IMR-90 (cell line): Measurements from ENCODE around the gene PTRH2. TPM values are rescaled to one million over a fixed set of nuclear protein-coding genes. Genes with fewer than 3 reads are reported as not detected.
"Not testable (repeated sequence)": the region's sequence is repeated elsewhere in the genome, so short reads cannot be mapped to it uniquely, and the experiment has no call there.

Experiments
- ATAC-seq: fragments of 200-7000 bp; cut with Tn5 transposase; 2 replicates; pipeline ENCODE4 v1.9.1; 2020; ENCODE audit warnings: low read depth, mild to moderate bottlenecking, moderate library complexity
- BruUV-seq: library from RNA; stranded (reverse); fragments of 400-500 nt; replicated peaks from 2 replicates; lab custom pipeline; 2021; lab: Mats Ljungman, UMichigan
- CTCF ChIA-PET: fragments of 300-600 bp; formaldehyde crosslinking; extraction: SDS; loops from one replicate; lab custom pipeline; 2021; ENCODE audit warnings: antibody characterized with exemption; lab: Yijun Ruan, JAX
- POLR2A ChIA-PET: fragments of 300-600 bp; sonication (Branson Sonifier 250); formaldehyde crosslinking; loops from one replicate; lab custom pipeline; 2022; ENCODE audit warnings: antibody characterized with exemption; ENCODE audit not compliant: unreplicated experiment; lab: Charles Lee
- DNase-seq: peaks from one replicate; pipeline ENCODE4 v3.0.0; 2013
- H2AFZ ChIP-seq: replicated peaks from 2 replicates; pipeline ENCODE3; 2013; ENCODE audit warnings: low read length, mild to moderate bottlenecking; ENCODE audit not compliant: poor library complexity
- H2AK5ac ChIP-seq: 2 replicates; pipeline ENCODE4 v1.6.1; 2013; ENCODE audit warnings: low read depth, low read length, inconsistent platforms
- H2AK9ac ChIP-seq: replicated peaks from 2 replicates; pipeline ENCODE3; 2013; ENCODE audit warnings: mild to moderate bottlenecking, low read depth, low read length, moderate library complexity; ENCODE audit not compliant: poor library complexity
- H2BK120ac ChIP-seq: 2 replicates; pipeline ENCODE4 v1.6.1; 2013; ENCODE audit warnings: low read depth, low read length, inconsistent platforms
- H2BK15ac ChIP-seq: 3 replicates; pipeline ENCODE4 v1.6.1; 2013; ENCODE audit warnings: low read depth, low read length, inconsistent platforms
- H2BK20ac ChIP-seq: 2 replicates; pipeline ENCODE4 v1.6.1; 2013; ENCODE audit warnings: low read depth, mild to moderate bottlenecking, inconsistent platforms, low read length, moderate library complexity
- H2BK5ac ChIP-seq: 2 replicates; pipeline ENCODE4 v1.6.1; 2013; ENCODE audit warnings: mild to moderate bottlenecking, low read depth, low read length, inconsistent platforms; ENCODE audit not compliant: poor library complexity, severe bottlenecking
- H3K14ac ChIP-seq: replicated peaks from 2 replicates; pipeline ENCODE4 v1.6.1; 2013; ENCODE audit warnings: low read depth, low read length, inconsistent platforms
- H3K18ac ChIP-seq: 2 replicates; pipeline ENCODE4 v1.6.1; 2013; ENCODE audit warnings: low read depth, low read length, control low read depth
- H3K23ac ChIP-seq: 2 replicates; pipeline ENCODE4 v1.6.1; 2013; ENCODE audit warnings: low read depth, low read length, inconsistent platforms
- H3K27ac ChIP-seq: 2 replicates; pipeline ENCODE4 v1.5.1; 2013; ENCODE audit warnings: mild to moderate bottlenecking, control low read depth, low read length; ENCODE audit not compliant: insufficient read depth
- H3K27me3 ChIP-seq: 2 replicates; pipeline ENCODE4 v1.6.1; 2013; ENCODE audit warnings: low read length; ENCODE audit not compliant: control insufficient read depth, insufficient read depth
- H3K36me3 ChIP-seq: 2 replicates; pipeline ENCODE4 v1.6.1; 2013; ENCODE audit warnings: low read length, mixed read lengths; ENCODE audit not compliant: control insufficient read depth, insufficient read depth
- H3K4ac ChIP-seq: 2 replicates; pipeline ENCODE4 v1.6.1; 2013; ENCODE audit warnings: low read depth, low read length, inconsistent platforms
- H3K4me1 ChIP-seq: 2 replicates; pipeline ENCODE4 v1.6.1; 2013; ENCODE audit warnings: low read length, mixed read lengths; ENCODE audit not compliant: control insufficient read depth, insufficient read depth
- H3K4me2 ChIP-seq: 2 replicates; pipeline ENCODE4 v1.6.1; 2013; ENCODE audit warnings: low read depth, mild to moderate bottlenecking, control low read depth, low read length, moderate library complexity
- H3K4me3 ChIP-seq: 2 replicates; pipeline ENCODE4 v1.5.1; 2013; ENCODE audit warnings: low read depth, mild to moderate bottlenecking, control low read depth, low read length, moderate library complexity; ENCODE audit not compliant: insufficient read depth
- H3K56ac ChIP-seq: 2 replicates; pipeline ENCODE4 v1.6.1; 2013; ENCODE audit warnings: low read length, inconsistent platforms; ENCODE audit not compliant: insufficient read depth; ENCODE audit errors: extremely low read depth
- H3K79me1 ChIP-seq, 2 experiments: 2 replicates each; pipeline ENCODE4 v1.6.1; 2013; ENCODE audit warnings: low read length in 2 of 2, inconsistent platforms in 1 of 2, low read depth in 1 of 2
- H3K9ac ChIP-seq: 2 replicates; pipeline ENCODE4 v1.6.1; 2013; ENCODE audit warnings: low read depth, low read length, control low read depth
- H3K9me1 ChIP-seq: 2 replicates; pipeline ENCODE4 v1.6.1; 2013; ENCODE audit warnings: low read length, inconsistent platforms; ENCODE audit not compliant: insufficient read depth
- H3K9me3 ChIP-seq: 2 replicates; pipeline ENCODE4 v1.6.1; 2013; ENCODE audit warnings: low read length; ENCODE audit not compliant: control insufficient read depth, insufficient read depth
- H4K20me1 ChIP-seq: 2 replicates; pipeline ENCODE4 v1.6.1; 2013; ENCODE audit warnings: low read length, inconsistent platforms; ENCODE audit not compliant: insufficient read depth
- H4K5ac ChIP-seq: 2 replicates; pipeline ENCODE4 v1.6.1; 2013; ENCODE audit warnings: mild to moderate bottlenecking, low read depth, low read length, control low read depth
- H4K8ac ChIP-seq, 2 experiments: 2 replicates each; pipeline ENCODE4 v1.6.1; 2013; ENCODE audit warnings: low read depth in 2 of 2, low read length in 2 of 2, control low read depth in 1 of 2, inconsistent platforms in 1 of 2
- H4K91ac ChIP-seq: 2 replicates; pipeline ENCODE4 v1.6.1; 2013; ENCODE audit warnings: low read depth, low read length, inconsistent platforms; ENCODE audit not compliant: insufficient read depth
- BHLHE40 ChIP-seq: fragments of 150-350 bp; IDR thresholded peaks from 2 replicates; pipeline ENCODE4 v1.6.1; 2016; ENCODE audit warnings: mild to moderate bottlenecking, low read depth, low read length
- FOS ChIP-seq: fragments of 150-350 bp; IDR thresholded peaks from 2 replicates; pipeline ENCODE4 v1.6.1; 2016; ENCODE audit warnings: low read depth, low read length
- NFE2L2 ChIP-seq: fragments of 150-350 bp; IDR thresholded peaks from 2 replicates; pipeline ENCODE4 v1.6.1; 2016; ENCODE audit warnings: low read depth, mild to moderate bottlenecking, low read length
- SMC3 ChIP-seq: fragments of 150-350 bp; IDR thresholded peaks from 2 replicates; pipeline ENCODE4 v1.6.1; 2016; ENCODE audit warnings: low read depth, mild to moderate bottlenecking, antibody characterized with exemption, low read length, moderate library complexity
- WGBS, 2 experiments: methylation state at CpG; one replicate each; pipeline versions ENCODE4 v1.1.5 to v1.1.7; 2013; ENCODE audit warnings: missing lambda C conversion rate in 2 of 2; ENCODE audit not compliant: insufficient read length in 1 of 2; ENCODE audit errors: extremely low coverage in 2 of 2; 5-methylcytosine and 5-hydroxymethylcytosine counted together
- dilution Hi-C: fragments of 300-500 bp; cut with HindIII; formaldehyde crosslinking; loops from one replicate; pipeline ENCODE4 v1.14.3; 2018; ENCODE audit warnings: low sequenced_read_pairs; ENCODE audit not compliant: unreplicated experiment
- in situ Hi-C: fragments of 300-500 bp; cut with MboI; formaldehyde crosslinking; loops from 3 replicates; pipeline ENCODE4 v1.14.3; 2019; ENCODE audit warnings: low sequenced_read_pairs, inconsistent platforms, mixed read lengths
- intact Hi-C: fragments of 100-400 bp; cut with micrococcal nuclease; formaldehyde crosslinking; loops from 2 replicates; pipeline ENCODE4 v1.10.0; 2022
- polyA plus RNA-seq, 3 experiments: library from polyadenylated mRNA; depleted of rRNA; stranded (reverse); fragments of >200 nt; gene quantifications; 2 replicates each; pipeline ENCODE4 v1.2.3, GENCODE V29; 2012; ENCODE audit warnings: low replicate concordance in 1 of 3
- total RNA-seq: library from RNA; depleted of rRNA; stranded (reverse); fragments of >200 nt; gene quantifications from 2 replicates; pipeline ENCODE4 v1.2.3, GENCODE V29; 2012

PTRH2 gene
- total and polyA plus RNA-seq, 2 of the 4 experiments (the other 2 are of a cell fraction) = 24.9 to 49.7 TPM

DNA sequence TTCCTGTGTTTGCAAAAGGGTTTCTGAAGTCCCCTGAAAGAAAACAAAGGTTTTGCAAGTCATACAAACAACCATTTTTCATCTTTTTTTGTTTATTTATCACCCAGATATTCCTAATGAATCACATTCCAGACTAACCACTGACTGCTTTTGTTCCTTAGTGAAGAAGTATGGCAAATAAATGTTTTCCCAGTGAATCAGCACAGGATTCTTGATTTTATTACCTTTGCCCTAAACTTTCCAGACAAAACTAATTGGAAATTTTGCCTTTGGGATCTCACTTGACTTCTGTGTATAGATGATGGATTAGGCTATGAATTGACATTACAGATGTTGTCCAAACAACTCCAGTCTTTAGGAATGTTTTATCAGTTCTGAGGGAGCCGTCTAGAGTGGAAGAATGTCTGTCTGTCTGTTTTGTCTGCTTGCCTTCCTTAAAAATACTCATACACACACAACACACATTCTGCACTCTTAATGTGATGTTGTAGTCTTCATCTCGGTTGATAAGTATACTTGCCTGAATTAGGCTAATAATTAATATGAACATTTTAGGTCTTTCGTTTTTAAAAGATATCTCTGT, 49.1 kb upstream of the PTRH2 start:
- peak overlapping the region; percentile 91; the same call in 1 of the 2 replicates for H3K4me2 ChIP-seq
- peak overlapping the region; percentile 2; the same call in 1 of the 2 replicates for H3K23ac ChIP-seq
- peak overlapping the region; percentile 98 for H3K18ac ChIP-seq
- peaks cover 6% of the 10 kb centered on the region; the same call in 1 of the 2 replicates for H3K9me1 ChIP-seq
- H3K56ac ChIP-seq = peak overlapping the region; percentile 56
- H3K4me1 ChIP-seq = peaks cover 15% of the 10 kb centered on the region
- ATAC-seq (peak; percentile 18), DNase-seq (peak; percentile 74)
- no peak overlapping the region for H2AFZ ChIP-seq
- peak overlapping the region; percentile 57 for H3K9ac ChIP-seq
- H3K79me1 ChIP-seq = peaks cover 10 to 40% of the 10 kb centered on the region in 2 experiments
- H3K4me3 ChIP-seq = no peak overlapping the region
- in situ Hi-C loops = no loop called here
- H3K9me3 ChIP-seq = no peaks in the 10 kb centered on the region
- H2BK20ac ChIP-seq = no peak overlapping the region; the same call in 1 of the 2 replicates
- H2AK9ac ChIP-seq = no peak overlapping the region
- POLR2A ChIA-PET = interaction anchor here (4.3 kb wide), 1 partner anchor 83 kb away, joined by 87 read pairs; no protein-coding TSS in a partner anchor
- intact Hi-C loops = no loop called here
- peak overlapping the region; percentile 33; the same call in 1 of the 2 replicates for H3K4ac ChIP-seq
- H2BK15ac ChIP-seq = peak overlapping the region; percentile 16; the same call in 2 of the 3 replicates
- peak overlapping the region; percentile 93 for H2BK5ac ChIP-seq
- dilution Hi-C loops = no loop called here
- no peak overlapping the region; the same call in 1 of the 2 replicates for H2AK5ac ChIP-seq
- CTCF ChIA-PET = no interaction called here
- H4K91ac ChIP-seq = 0 out of 2 replicates have a peak overlapping the region, but pooled peaks have one; percentile 2
- H3K14ac ChIP-seq = peak overlapping the region; percentile 2; the same call in 1 of the 2 replicates
- BruUV-seq = no TSS peak
- WGBS, 2 experiments = no CpG with 5 or more reads among the region's 3 CpGs
- no peaks in the 10 kb centered on the region for H3K27me3 ChIP-seq
- H4K5ac ChIP-seq = peak overlapping the region; percentile 72
- no peaks in the 10 kb centered on the region for H4K20me1 ChIP-seq
- TF ChIP-seq NFE2L2 (0 out of 2 replicates have a peak, but pooled peaks have one; percentile 24), FOS (0 out of 2 replicates have a peak, but pooled peaks have one; percentile 45), BHLHE40 (0 out of 2 replicates have a peak, but pooled peaks have one; percentile 4), SMC3 (no peak)
- peak overlapping the region; percentile 87 for H2BK120ac ChIP-seq
- peak overlapping the region; percentile 10 to 27 for H4K8ac ChIP-seq
- peak overlapping the region; percentile 99 for H3K27ac ChIP-seq
- no peaks in the 10 kb centered on the region; the same call in 1 of the 2 replicates for H3K36me3 ChIP-seq

DNA sequence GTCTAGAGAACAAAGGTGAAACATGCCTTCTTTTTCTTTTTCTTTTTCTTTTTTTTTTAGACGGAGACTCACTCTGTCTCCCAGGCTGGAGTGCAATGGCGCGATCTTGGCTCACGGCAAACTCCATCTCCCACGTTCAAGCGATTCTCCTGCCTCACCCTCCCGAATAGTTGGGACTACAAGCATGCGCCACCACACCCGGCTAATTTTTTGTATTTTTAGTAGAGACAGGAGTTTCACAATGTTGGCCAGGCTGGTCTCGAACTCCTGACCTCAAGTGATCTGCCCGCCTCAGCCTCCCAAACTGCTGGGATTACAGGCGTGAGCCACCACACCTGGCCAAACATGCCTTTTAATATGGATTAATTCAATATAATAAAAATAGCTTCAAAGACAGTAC, 47.8 kb upstream of the PTRH2 start:
- ATAC-seq, H3K36me3 ChIP-seq, H2AFZ ChIP-seq, dilution Hi-C loops, H4K20me1 ChIP-seq, intact Hi-C loops, H3K27me3 ChIP-seq, H3K4me3 ChIP-seq, in situ Hi-C loops, H3K9me3 ChIP-seq, H2AK9ac ChIP-seq, H3K9me1 ChIP-seq, DNase-seq: not testable (repeated sequence)
- H3K4me1 ChIP-seq = peaks cover 14% of the 10 kb centered on the region
- TSS peak; percentile 71 for BruUV-seq
- H3K4me2 ChIP-seq = peak overlapping the region; percentile 5; the same call in 1 of the 2 replicates
- POLR2A ChIA-PET = interaction anchor here (0.7 to 4.3 kb wide), 7 partner anchors 32 to 104 kb away, joined by 3 to 87 read pairs (median 6); no protein-coding TSS in a partner anchor
- peaks cover 9 to 38% of the 10 kb centered on the region in 2 experiments for H3K79me1 ChIP-seq
- peak overlapping the region; percentile 93 for H2BK5ac ChIP-seq
- peak overlapping the region; percentile 98 for H3K18ac ChIP-seq
- H4K91ac ChIP-seq = peak overlapping the region; percentile 89
- H4K5ac ChIP-seq = peak overlapping the region; percentile 65
- H2BK15ac ChIP-seq = peak overlapping the region; percentile 33; the same call in 1 of the 3 replicates
- peak overlapping the region; percentile 43; the same call in 1 of the 2 replicates for H3K23ac ChIP-seq
- peak overlapping the region; percentile 87 for H2BK120ac ChIP-seq
- H3K4ac ChIP-seq = peak overlapping the region; percentile 76
- CTCF ChIA-PET = interaction anchor here (0.6 to 2.5 kb wide), 6 partner anchors 19 to 84 kb away, joined by 3 to 22 read pairs (median 6); no protein-coding TSS in a partner anchor
- peak overlapping the region; percentile 55 for H3K9ac ChIP-seq
- peak overlapping the region; percentile 66; the same call in 1 of the 2 replicates for H3K56ac ChIP-seq
- peak overlapping the region; percentile 54 for H3K14ac ChIP-seq
- H4K8ac ChIP-seq = peak overlapping the region; percentile 47 to 78
- peak overlapping the region; percentile 90 for H2AK5ac ChIP-seq
- peak overlapping the region; percentile 90 for H2BK20ac ChIP-seq
- 33% methylated on average over 1 of the region's 12 CpGs; no CpG with 5 or more reads in 1 of the 2 experiments for WGBS, 2 experiments
- H3K27ac ChIP-seq = peak overlapping the region; percentile 99
